GM19395 (cell line): ENCODE results near the gene NPAS3.

Experiments used
- ATAC-seq: cut with Tn5 transposase; IDR thresholded peaks from one replicate; pipeline ENCODE4 v1.9.1; 2021; ENCODE audit warnings: mild to moderate bottlenecking, moderate library complexity; ENCODE audit not compliant: unreplicated experiment

The NPAS3 gene

GRCh38 chr14:33241331-33241730 lies 302.7 kb downstream of the NPAS3 start:
- ATAC-seq = no peak

GRCh38 chr14:33249233-33249820 lies 310.6 kb downstream of the NPAS3 start:
- no peak for ATAC-seq

GRCh38 chr14:33250963-33251362 lies 312.3 kb downstream of the NPAS3 start:
- no peak for ATAC-seq

- ATAC-seq = no peak
These were observed 315.7 kb downstream of the NPAS3 start for GRCh38 chr14:33254342-33254741.

- no peak for ATAC-seq
These were observed 316.2 kb downstream of the NPAS3 start for GRCh38 chr14:33254861-33255395.

GRCh38 chr14:33257796-33258195 lies 319.1 kb downstream of the NPAS3 start:
- no peak for ATAC-seq

- ATAC-seq = no peak
These were observed 321.1 kb downstream of the NPAS3 start for GRCh38 chr14:33259764-33260163.

- ATAC-seq = no peak
These were observed 332.5 kb downstream of the NPAS3 start for GRCh38 chr14:33271216-33271615.

GRCh38 chr14:33271891-33272290 lies 333.2 kb downstream of the NPAS3 start:
- ATAC-seq = no peak

- ATAC-seq = no peak
These were observed 335.3 kb downstream of the NPAS3 start for GRCh38 chr14:33273978-33274377.

- ATAC-seq = no peak
These were observed 337.2 kb downstream of the NPAS3 start for GRCh38 chr14:33275879-33276278.

- ATAC-seq = no peak
These were observed 341.2 kb downstream of the NPAS3 start for GRCh38 chr14:33279865-33280264.

- no peak for ATAC-seq
These were observed 342.0 kb downstream of the NPAS3 start for GRCh38 chr14:33280646-33281045.

- no peak for ATAC-seq
These were observed 343.9 kb downstream of the NPAS3 start for GRCh38 chr14:33282331-33283230.

GRCh38 chr14:33285902-33286700 lies 347.4 kb downstream of the NPAS3 start:
- ATAC-seq = no peak

- no peak for ATAC-seq
These were observed 348.5 kb downstream of the NPAS3 start for GRCh38 chr14:33287189-33287588.

GRCh38 chr14:33290641-33291040 lies 352.0 kb downstream of the NPAS3 start:
- no peak for ATAC-seq

GRCh38 chr14:33291529-33292104 lies 352.9 kb downstream of the NPAS3 start:
- ATAC-seq = no peak

- no peak for ATAC-seq
These were observed 355.7 kb downstream of the NPAS3 start for GRCh38 chr14:33294419-33294818.

GRCh38 chr14:33297565-33297964 lies 358.9 kb downstream of the NPAS3 start:
- no peak for ATAC-seq

GRCh38 chr14:33307691-33308251 lies 369.1 kb downstream of the NPAS3 start:
- ATAC-seq = no peak
